ENCODE results near the gene C11orf21. TPM values are rescaled to one million over a fixed set of nuclear protein-coding genes. Genes with fewer than 3 reads are reported as not detected.

C11orf21 gene
- polyA plus RNA-seq, 3 donors: 10.8 to 135 (median 13.1) TPM

DNA sequence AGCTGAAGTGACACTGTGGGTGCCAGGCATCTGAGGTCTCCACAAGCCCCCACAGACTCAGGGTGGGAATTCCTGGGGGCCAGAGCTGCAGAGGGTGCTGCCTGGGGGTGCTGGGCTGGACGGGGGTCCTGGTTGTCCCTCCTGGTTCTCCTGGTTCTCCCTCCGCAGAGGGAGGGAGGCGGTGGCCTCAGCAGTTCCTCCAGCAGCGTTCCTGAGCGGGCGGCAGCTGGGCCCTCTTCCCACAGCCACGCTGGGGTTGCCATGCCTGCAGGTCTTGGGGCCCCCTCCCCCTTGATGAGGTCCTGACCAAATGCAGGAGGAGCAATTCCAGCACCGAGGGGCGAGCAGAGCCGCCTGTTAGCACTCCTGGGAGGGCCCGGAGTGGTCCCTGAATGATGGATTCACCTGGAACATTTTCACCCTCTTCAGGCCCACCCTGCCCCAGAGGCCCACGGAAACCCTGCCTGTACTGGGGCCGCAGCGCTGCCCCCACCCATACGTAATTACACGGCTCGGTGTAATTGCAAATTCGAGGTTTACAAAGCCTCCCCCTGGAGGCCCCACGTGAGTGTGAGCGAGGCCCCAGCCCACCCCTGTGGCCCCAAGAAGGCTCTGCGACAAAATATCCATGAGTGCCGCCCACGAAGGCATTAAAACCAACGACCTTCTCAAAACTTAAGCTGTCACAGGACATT is 635 bp downstream of the C11orf21 start:
- TF ChIP-seq, protein P1, sequence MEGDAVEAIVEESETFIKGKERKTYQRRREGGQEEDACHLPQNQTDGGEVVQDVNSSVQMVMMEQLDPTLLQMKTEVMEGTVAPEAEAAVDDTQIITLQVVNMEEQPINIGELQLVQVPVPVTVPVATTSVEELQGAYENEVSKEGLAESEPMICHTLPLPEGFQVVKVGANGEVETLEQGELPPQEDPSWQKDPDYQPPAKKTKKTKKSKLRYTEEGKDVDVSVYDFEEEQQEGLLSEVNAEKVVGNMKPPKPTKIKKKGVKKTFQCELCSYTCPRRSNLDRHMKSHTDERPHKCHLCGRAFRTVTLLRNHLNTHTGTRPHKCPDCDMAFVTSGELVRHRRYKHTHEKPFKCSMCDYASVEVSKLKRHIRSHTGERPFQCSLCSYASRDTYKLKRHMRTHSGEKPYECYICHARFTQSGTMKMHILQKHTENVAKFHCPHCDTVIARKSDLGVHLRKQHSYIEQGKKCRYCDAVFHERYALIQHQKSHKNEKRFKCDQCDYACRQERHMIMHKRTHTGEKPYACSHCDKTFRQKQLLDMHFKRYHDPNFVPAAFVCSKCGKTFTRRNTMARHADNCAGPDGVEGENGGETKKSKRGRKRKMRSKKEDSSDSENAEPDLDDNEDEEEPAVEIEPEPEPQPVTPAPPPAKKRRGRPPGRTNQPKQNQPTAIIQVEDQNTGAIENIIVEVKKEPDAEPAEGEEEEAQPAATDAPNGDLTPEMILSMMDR (IDR thresholded peaks at IDR 0.05): no peak
- peaks cover 20 to 41% of the 10 kb centered on the region in 2 donors for H3K36me3 Mint-ChIP-seq
- Histone ChIP-seq H3K4me3 (replicated peaks in 1 of 3; ENCODE audit: low read depth in 2 of 3, low read length in 3 of 3) (peak overlapping the region; percentile 42 to 86 (median 76)), H3K4me1 (ENCODE audit: control insufficient read depth in 1 of 2, insufficient read depth in 2 of 2, low read length in 2 of 2) (peaks cover 57 to 66% of the 10 kb centered on the region in 2 donors), H3K27ac (ENCODE audit: low read depth in 1 of 2, low read length in 2 of 2) (peak overlapping the region; percentile 87 to 91), H2AFZ (ENCODE audit: insufficient read depth, low read depth, low read length, poor library complexity, severe bottlenecking) (peak overlapping the region; percentile 66), H3K36me3 (replicated peaks in 1 of 2; ENCODE audit: control insufficient read depth in 1 of 2, insufficient read depth in 2 of 2, low read length in 2 of 2) (peaks cover 29 to 34% of the 10 kb centered on the region in 2 donors), H3K9me3 (replicated peaks in 1 of 2; ENCODE audit: control insufficient read depth in 1 of 2, insufficient read depth in 1 of 2, low read length in 2 of 2) (no peaks in the 10 kb centered on the region), H4K20me1 (ENCODE audit: insufficient read depth, low read length) (peaks cover 63% of the 10 kb centered on the region), H3K9ac (ENCODE audit: insufficient read depth, low read length, poor library complexity, severe bottlenecking) (peak overlapping the region; percentile 72), H3K79me2 (ENCODE audit: insufficient read depth, low read length) (peaks cover 74% of the 10 kb centered on the region), H3K27me3 (ENCODE audit: control insufficient read depth in 2 of 2, insufficient read depth in 2 of 2, low read length in 2 of 2) (no peaks in the 10 kb centered on the region), H3K4me2 (replicated peaks; ENCODE audit: extremely low read depth, low read length, poor library complexity, severe bottlenecking) (peak overlapping the region; percentile 99)
- peak in 2 of 3 donors; percentile 14 to 20 for DNase-seq
- peak overlapping the region; percentile 87 to 96 (median 94) for H3K27ac Mint-ChIP-seq
- peak overlapping the region; percentile 88 to 96 for H3K4me3 Mint-ChIP-seq
- peaks cover 0 to 3% (median 0%) of the 10 kb centered on the region in 3 donors for H3K27me3 Mint-ChIP-seq (ENCODE audit: low read depth in 3 of 3)
- peaks cover 62% of the 10 kb centered on the region for H3K4me1 Mint-ChIP-seq
- 0% methylated on average over 17 of the region's 24 CpGs for WGBS (ENCODE audit: insufficient coverage)
- no peaks in the 10 kb centered on the region for H3K9me3 Mint-ChIP-seq
- intact Hi-C loops (cut with micrococcal nuclease): loop anchor here in 1 of 2 donors (5.0 to 10.0 kb wide), 3 partner anchors 34 to 584 kb away; partner anchors contain the start of gene CDKN1C

DNA sequence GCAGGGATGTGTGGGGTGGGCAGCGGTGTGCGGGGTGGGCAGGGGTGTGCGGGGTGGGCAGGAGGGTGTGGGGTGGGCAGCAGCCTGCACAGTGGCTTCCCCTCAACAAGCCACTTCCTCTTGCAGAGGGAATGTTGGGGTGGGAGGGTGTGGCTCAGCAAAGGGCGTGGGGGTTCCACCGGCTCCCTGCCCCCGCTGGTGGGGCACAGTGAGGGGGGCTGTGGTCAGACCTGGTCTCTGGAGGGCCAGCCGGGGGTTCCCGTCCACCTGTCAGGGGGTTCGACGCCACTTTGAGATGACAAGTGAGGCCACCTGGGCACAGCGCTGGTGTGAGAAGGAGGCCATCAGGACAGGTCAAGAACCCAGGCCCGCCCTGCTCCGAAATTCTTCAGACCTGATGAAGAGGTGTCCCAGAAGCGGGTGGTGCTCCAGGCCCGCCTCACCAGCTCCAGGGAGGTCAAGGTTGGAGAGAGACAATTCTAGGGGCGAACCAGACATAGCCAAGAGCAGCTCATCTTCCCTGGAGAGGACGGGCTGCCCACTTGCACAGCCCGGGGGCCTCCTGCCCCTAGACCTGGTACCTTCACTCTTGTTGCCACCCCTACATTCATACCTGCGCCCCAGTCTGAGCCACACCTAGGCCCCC is 1.3 kb downstream of the C11orf21 start:
- peak overlapping the region; percentile 99 for H3K4me2 ChIP-seq (replicated peaks; ENCODE audit: extremely low read depth, low read length, poor library complexity, severe bottlenecking)
- WGBS (ENCODE audit: insufficient coverage): 1% methylated on average over 14 of the region's 19 CpGs
- peak overlapping the region; percentile 88 to 96 for H3K4me3 Mint-ChIP-seq

More for the DNA sequence above, 1.3 kb downstream of the C11orf21 start:
- Histone ChIP-seq H3K9ac (ENCODE audit: insufficient read depth, low read length, poor library complexity, severe bottlenecking) (peak overlapping the region; percentile 72), H3K9me3 (replicated peaks in 1 of 2; ENCODE audit: control insufficient read depth in 1 of 2, insufficient read depth in 1 of 2, low read length in 2 of 2) (no peaks in the 10 kb centered on the region), H3K4me3 (replicated peaks in 1 of 3; ENCODE audit: low read depth in 2 of 3, low read length in 3 of 3) (peak overlapping the region; percentile 42 to 86 (median 76)), H3K4me1 (ENCODE audit: control insufficient read depth in 1 of 2, insufficient read depth in 2 of 2, low read length in 2 of 2) (peaks cover 50 to 60% of the 10 kb centered on the region in 2 donors), H3K27ac (ENCODE audit: low read depth in 1 of 2, low read length in 2 of 2) (peak overlapping the region; percentile 87 to 91), H3K36me3 (replicated peaks in 1 of 2; ENCODE audit: control insufficient read depth in 1 of 2, insufficient read depth in 2 of 2, low read length in 2 of 2) (peaks cover 29 to 34% of the 10 kb centered on the region in 2 donors), H3K79me2 (ENCODE audit: insufficient read depth, low read length) (peaks cover 67% of the 10 kb centered on the region), H4K20me1 (ENCODE audit: insufficient read depth, low read length) (peaks cover 62% of the 10 kb centered on the region), H2AFZ (ENCODE audit: insufficient read depth, low read depth, low read length, poor library complexity, severe bottlenecking) (peak overlapping the region; percentile 31), H3K27me3 (ENCODE audit: control insufficient read depth in 2 of 2, insufficient read depth in 2 of 2, low read length in 2 of 2) (no peaks in the 10 kb centered on the region)
- Mint-ChIP-seq H3K36me3 (peaks cover 20 to 41% of the 10 kb centered on the region in 2 donors), H3K27me3 (ENCODE audit: low read depth in 3 of 3) (peaks cover 0 to 3% (median 0%) of the 10 kb centered on the region in 3 donors), H3K27ac (peak overlapping the region; percentile 72 to 96 (median 87)), H3K9me3 (no peaks in the 10 kb centered on the region), H3K4me1 (peaks cover 60% of the 10 kb centered on the region)
- intact Hi-C loops (cut with micrococcal nuclease): loop anchor here in 1 of 2 donors (5.0 to 10.0 kb wide), 3 partner anchors 33 to 584 kb away; partner anchors contain the start of gene CDKN1C
- TF ChIP-seq, protein P1 (IDR thresholded peaks at IDR 0.05): no peak
- peak in 1 of 3 donors; percentile 29 for DNase-seq

Data from CD14-positive monocyte (primary cell).